PC-9 (cell line): Measurements from ENCODE around the gene TRAF3. TPM values are rescaled to one million over a fixed set of nuclear protein-coding genes. Genes with fewer than 3 reads are reported as not detected.

ENCODE experiments used
- BruUV-seq: library from RNA; stranded (reverse); fragments of 400-500 nt; replicated peaks from 2 replicates; lab custom pipeline; 2021; lab: Mats Ljungman, UMichigan
- CTCF ChIA-PET: fragments of 300-600 bp; sonication (Branson Sonifier 250); formaldehyde crosslinking; loops from one replicate; lab custom pipeline; 2022; ENCODE audit warnings: antibody characterized with exemption; lab: Charles Lee
- POLR2A ChIA-PET: fragments of 300-600 bp; sonication (Branson Sonifier 250); formaldehyde crosslinking; loops from one replicate; lab custom pipeline; 2022; ENCODE audit warnings: antibody characterized with exemption; ENCODE audit not compliant: unreplicated experiment; lab: Charles Lee
- DNase-seq, 2 experiments: peaks; one replicate each; pipeline versions ENCODE4 v3.0.0 to v3.0.0-alpha.2; 2015 to 2022; ENCODE audit warnings: mixed read lengths in 1 of 2
- H2AFZ ChIP-seq: fragments of 200-600 bp; sonication (generic); 2 replicates; pipeline ENCODE4 v1.8.1; 2017; ENCODE audit warnings: antibody characterized with exemption
- H3F3A ChIP-seq: fragments of 200-600 bp; sonication (generic); 2 replicates; pipeline ENCODE4 v1.8.1; 2017; ENCODE audit warnings: antibody characterized with exemption, mild to moderate bottlenecking, low read depth; ENCODE audit not compliant: insufficient read depth
- H3K27ac ChIP-seq: fragments of 200-600 bp; sonication (generic); 2 replicates; pipeline ENCODE4 v1.6.1; 2016; ENCODE audit warnings: mixed run types
- H3K27me3 ChIP-seq: fragments of 200-600 bp; sonication (generic); 2 replicates; pipeline ENCODE4 v1.6.1; 2016; ENCODE audit warnings: low read depth, mixed run types; ENCODE audit not compliant: insufficient read depth
- H3K36me3 ChIP-seq: fragments of 200-600 bp; sonication (generic); 2 replicates; pipeline ENCODE4 v1.6.1; 2016; ENCODE audit warnings: low read depth, mixed run types
- H3K4me1 ChIP-seq: fragments of 200-600 bp; sonication (generic); replicated peaks from 2 replicates; pipeline ENCODE4 v1.6.1; 2016; ENCODE audit warnings: mixed run types; ENCODE audit not compliant: insufficient read depth
- H3K4me2 ChIP-seq: fragments of 200-600 bp; sonication (generic); 2 replicates; pipeline ENCODE4 v1.6.1; 2017; ENCODE audit warnings: mixed run types
- H3K4me3 ChIP-seq: fragments of 200-600 bp; sonication (generic); 2 replicates; pipeline ENCODE4 v1.6.1; 2016; ENCODE audit warnings: mixed run types
- H3K79me2 ChIP-seq: fragments of 200-600 bp; sonication (generic); 2 replicates; pipeline ENCODE4 v1.6.1; 2017; ENCODE audit warnings: low read depth, mixed run types
- H3K9me2 ChIP-seq: fragments of 200-600 bp; sonication (generic); 2 replicates; pipeline ENCODE4 v1.8.1; 2017; ENCODE audit warnings: mild to moderate bottlenecking; ENCODE audit not compliant: insufficient read depth
- H3K9me3 ChIP-seq: fragments of 200-600 bp; sonication (generic); 2 replicates; pipeline ENCODE4 v1.8.1; 2016; ENCODE audit warnings: low read depth; ENCODE audit not compliant: insufficient read depth
- H4K20me1 ChIP-seq: fragments of 200-600 bp; sonication (generic); 2 replicates; pipeline ENCODE4 v1.8.1; 2017; ENCODE audit not compliant: insufficient read depth
- EZH2 ChIP-seq: fragments of 200-600 bp; sonication (generic); IDR thresholded peaks from 2 replicates; pipeline ENCODE4 v1.8.0; 2017; ENCODE audit warnings: antibody characterized with exemption, low read depth
- intact Hi-C: fragments of 100-400 bp; cut with micrococcal nuclease; formaldehyde crosslinking; loops from one replicate; pipeline ENCODE4 v1.10.0; 2022; ENCODE audit not compliant: unreplicated experiment
- total RNA-seq: library from RNA; stranded (reverse); gene quantifications from 2 replicates; pipeline ENCODE4 v1.2.3, GENCODE V29; 2021
- TF ChIP-seq, protein P1 (sequence below): fragments of 200-600 bp; sonication (generic); conservative IDR thresholded peaks from 2 replicates; pipeline ENCODE4 v1.6.1; 2017; ENCODE audit warnings: mixed run types, antibody characterized with exemption, mild to moderate bottlenecking, moderate library complexity

TRAF3 gene
- total RNA-seq, 1 experiment from 2014 or later: 41.3 TPM

DNA sequence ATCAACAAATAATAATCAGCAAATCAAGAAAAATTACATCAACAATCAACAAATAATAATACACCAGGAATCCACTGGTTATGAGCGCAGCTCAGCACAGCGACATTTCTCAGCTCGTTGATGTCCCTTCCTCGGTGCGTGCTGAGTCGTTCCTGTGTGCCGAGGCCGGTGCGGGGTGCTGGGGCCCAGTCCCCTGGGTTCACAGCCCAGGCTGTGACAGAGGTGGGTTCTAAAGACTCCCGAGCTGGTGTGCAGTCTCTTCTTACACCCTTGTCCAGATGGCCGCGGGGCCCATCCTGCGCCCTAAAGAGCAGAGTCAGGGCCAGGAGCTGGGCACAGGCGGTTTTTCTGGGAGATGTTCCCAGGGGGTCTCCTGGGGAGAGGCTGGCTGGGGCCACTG, 26.9 kb upstream of the TRAF3 start:
- intact Hi-C loops: no loop called here

DNA sequence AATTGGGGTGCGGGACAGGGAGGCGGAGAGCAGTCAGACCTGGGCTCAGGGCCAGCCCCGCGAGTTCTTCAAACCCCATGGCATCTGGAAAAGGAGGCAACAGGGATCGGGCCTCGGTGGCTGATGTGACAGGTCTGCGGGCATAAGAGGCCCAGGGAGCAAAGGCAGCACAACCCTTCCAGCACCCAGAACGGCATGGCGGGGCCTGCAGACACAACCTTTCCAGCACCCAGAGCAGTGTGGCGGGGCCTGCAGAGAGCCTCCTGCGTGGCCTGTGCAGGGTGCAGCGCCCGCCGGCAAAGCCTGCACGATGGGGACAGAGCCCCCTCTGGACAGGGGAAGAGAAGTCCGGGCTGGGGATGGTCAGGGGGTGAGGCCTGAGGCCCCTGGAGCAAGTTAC, 26.2 kb upstream of the TRAF3 start:
- Histone ChIP-seq H3K9me2 (no peaks in the 10 kb centered on the region), H3F3A (no peaks in the 10 kb centered on the region), H3K9me3 (no peaks in the 10 kb centered on the region), H3K36me3 (no peaks in the 10 kb centered on the region), H2AFZ (no peak overlapping the region), H4K20me1 (no peaks in the 10 kb centered on the region), H3K79me2 (no peaks in the 10 kb centered on the region), H3K27me3 (no peaks in the 10 kb centered on the region), H3K4me3 (no peak overlapping the region), H3K4me1 (no peaks in the 10 kb centered on the region), H3K27ac (no peak overlapping the region), H3K4me2 (no peak overlapping the region)
- no peak for DNase-seq
- ChIA-PET CTCF (no interaction called here), POLR2A (interaction anchor here (0.6 kb wide), 1 partner anchor 176 kb away, joined by 4 read pairs; no protein-coding TSS in a partner anchor)
- intact Hi-C loops: no loop called here
- TF ChIP-seq, protein P1, sequence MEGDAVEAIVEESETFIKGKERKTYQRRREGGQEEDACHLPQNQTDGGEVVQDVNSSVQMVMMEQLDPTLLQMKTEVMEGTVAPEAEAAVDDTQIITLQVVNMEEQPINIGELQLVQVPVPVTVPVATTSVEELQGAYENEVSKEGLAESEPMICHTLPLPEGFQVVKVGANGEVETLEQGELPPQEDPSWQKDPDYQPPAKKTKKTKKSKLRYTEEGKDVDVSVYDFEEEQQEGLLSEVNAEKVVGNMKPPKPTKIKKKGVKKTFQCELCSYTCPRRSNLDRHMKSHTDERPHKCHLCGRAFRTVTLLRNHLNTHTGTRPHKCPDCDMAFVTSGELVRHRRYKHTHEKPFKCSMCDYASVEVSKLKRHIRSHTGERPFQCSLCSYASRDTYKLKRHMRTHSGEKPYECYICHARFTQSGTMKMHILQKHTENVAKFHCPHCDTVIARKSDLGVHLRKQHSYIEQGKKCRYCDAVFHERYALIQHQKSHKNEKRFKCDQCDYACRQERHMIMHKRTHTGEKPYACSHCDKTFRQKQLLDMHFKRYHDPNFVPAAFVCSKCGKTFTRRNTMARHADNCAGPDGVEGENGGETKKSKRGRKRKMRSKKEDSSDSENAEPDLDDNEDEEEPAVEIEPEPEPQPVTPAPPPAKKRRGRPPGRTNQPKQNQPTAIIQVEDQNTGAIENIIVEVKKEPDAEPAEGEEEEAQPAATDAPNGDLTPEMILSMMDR: no peak
- no peak for TF ChIP-seq EZH2
- no TSS peak for BruUV-seq

More for the DNA sequence above, 26.9 kb upstream of the TRAF3 start:
- ChIA-PET CTCF (no interaction called here), POLR2A (no interaction called here)
- H4K20me1 ChIP-seq: no peaks in the 10 kb centered on the region; the same call in 1 of the 2 replicates
- H3K4me1 ChIP-seq: no peaks in the 10 kb centered on the region
- BruUV-seq: no TSS peak
- no peaks in the 10 kb centered on the region for H3K79me2 ChIP-seq
- H3K9me3 ChIP-seq: no peaks in the 10 kb centered on the region
- no peak for DNase-seq
- H3K27ac ChIP-seq: no peak overlapping the region
- H3K27me3 ChIP-seq: no peaks in the 10 kb centered on the region
- no peaks in the 10 kb centered on the region for H3F3A ChIP-seq
- TF ChIP-seq, protein P1: no peak
- TF ChIP-seq EZH2: no peak
- no peaks in the 10 kb centered on the region for H3K36me3 ChIP-seq
- H3K4me3 ChIP-seq: no peak overlapping the region
- no peak overlapping the region for H3K4me2 ChIP-seq
- H3K9me2 ChIP-seq: no peaks in the 10 kb centered on the region
- no peak overlapping the region for H2AFZ ChIP-seq

DNA sequence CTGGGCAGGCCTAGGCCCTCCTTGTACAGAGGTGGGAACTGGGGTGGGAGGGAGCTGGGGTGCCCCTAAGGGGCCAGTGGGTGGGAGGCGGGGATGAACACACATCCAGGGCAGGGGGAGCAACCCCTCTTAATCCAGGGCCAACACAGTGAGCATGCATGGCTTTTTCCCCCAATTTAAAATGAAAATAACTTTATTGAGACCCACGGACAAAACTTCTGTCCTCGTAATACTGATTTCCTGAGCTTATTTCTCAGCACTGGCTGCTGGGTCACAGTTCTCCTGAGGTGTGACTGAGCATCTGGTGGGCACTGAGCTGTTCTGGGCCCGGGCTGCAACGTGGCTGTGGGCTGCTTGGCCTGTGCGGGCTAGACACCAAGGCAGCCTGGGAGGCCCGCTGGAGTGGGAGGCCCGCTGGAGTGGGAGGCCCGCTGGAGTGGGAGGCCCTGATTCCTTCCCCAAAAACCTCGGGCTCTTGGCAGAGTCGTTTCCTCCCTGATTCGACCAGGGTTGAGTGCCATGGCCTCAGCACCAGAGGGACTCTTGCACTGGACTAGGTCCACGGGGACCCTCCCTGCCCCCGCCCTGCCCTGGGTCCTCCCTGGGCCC, 24.9 kb upstream of the TRAF3 start:
- Histone ChIP-seq H3K4me1 (no peaks in the 10 kb centered on the region), H3K9me2 (no peaks in the 10 kb centered on the region), H3K79me2 (no peaks in the 10 kb centered on the region), H4K20me1 (no peaks in the 10 kb centered on the region), H3K27ac (no peak overlapping the region), H3K36me3 (no peaks in the 10 kb centered on the region), H2AFZ (no peak overlapping the region), H3F3A (no peaks in the 10 kb centered on the region), H3K9me3 (no peaks in the 10 kb centered on the region), H3K27me3 (no peaks in the 10 kb centered on the region), H3K4me3 (no peak overlapping the region), H3K4me2 (no peak overlapping the region)
- TF ChIP-seq, protein P1: no peak
- TF ChIP-seq EZH2: no peak
- POLR2A ChIA-PET: interaction anchor here (0.6 kb wide), 1 partner anchor 103 kb away, joined by 19 read pairs; no protein-coding TSS in a partner anchor
- DNase-seq: no peak
- no TSS peak for BruUV-seq
- intact Hi-C loops: no loop called here
- CTCF ChIA-PET: no interaction called here
